HUDEP-2 (cell line): Measurements from ENCODE around the gene RNF167.
A peak's percentile ranks its signal among the peaks of the same experiment; 100 is the strongest.

Experiments used
- DNase-seq, 76 experiments: peaks; one replicate each; lab custom pipeline; 2025; ENCODE audit not compliant: unreplicated experiment in 76 of 76; lab: John Stamatoyannopoulos, UW

The RNF167 gene

GRCh38 chr17:4972322-4972721 lies 32.3 kb downstream of the RNF167 start:
- no peak for DNase-seq

- DNase-seq: no peak
Observed at GRCh38 chr17:4972752-4973151, 32.7 kb downstream of the RNF167 start.

- DNase-seq: no peak
Observed at GRCh38 chr17:4973256-4974114, 33.4 kb downstream of the RNF167 start.

- no peak for DNase-seq
Observed at GRCh38 chr17:4974115-4974670, 34.1 kb downstream of the RNF167 start.

- DNase-seq: no peak
Observed at GRCh38 chr17:4978726-4979125, 38.7 kb downstream of the RNF167 start.

GRCh38 chr17:4980644-4981216 lies 40.7 kb downstream of the RNF167 start:
- peak in 18 of 76 experiments; percentile 5 to 53 (median 29) for DNase-seq

- DNase-seq: no peak
Observed at GRCh38 chr17:4982305-4982704, 42.2 kb downstream of the RNF167 start.

GRCh38 chr17:4986403-4986802 lies 46.3 kb downstream of the RNF167 start:
- DNase-seq: no peak

GRCh38 chr17:4986951-4987766 lies 47.1 kb downstream of the RNF167 start, which contains the start of gene CAMTA2:
TSS of gene CAMTA2 (minus strand) at chr17:4987675. CDS start at chr17:4986222, 1,453 bp downstream.
- peak in 66 of 76 experiments; percentile 2 to 78 (median 55) for DNase-seq

GRCh38 chr17:4987767-4988567 lies 47.9 kb downstream of the RNF167 start:
- DNase-seq: peak in 2 of 76 experiments; percentile 40 to 46

- no peak for DNase-seq
Observed at GRCh38 chr17:4994081-4994595, 54.1 kb downstream of the RNF167 start.
